Liver (tissue), 9 donors: ENCODE results near the gene SNIP1. TPM values are rescaled to one million over a fixed set of nuclear protein-coding genes. Genes with fewer than 3 reads are reported as not detected.

Experiments used
- DNase-seq: peaks from one replicate; pipeline ENCODE4 v3.0.0-alpha.2; 2017; ENCODE audit warnings: low spot score
- H3K27ac ChIP-seq, 2 donors: one replicate each; pipeline ENCODE4 v1.7.0; 2013; ENCODE audit warnings: inconsistent platforms in 2 of 2, low read length in 2 of 2, control low read depth in 1 of 2, low read depth in 1 of 2, mild to moderate bottlenecking in 1 of 2
- H3K27me3 ChIP-seq, 4 donors: one replicate each; pipeline versions ENCODE4 v1.6.1 to v1.7.0; 2013; ENCODE audit warnings: low read length in 3 of 4, inconsistent platforms in 1 of 4, mild to moderate bottlenecking in 1 of 4, moderate library complexity in 1 of 4; ENCODE audit not compliant: control insufficient read depth in 4 of 4, insufficient read depth in 4 of 4
- H3K36me3 ChIP-seq, 4 donors: one replicate each; pipeline versions ENCODE4 v1.6.1 to v1.7.0; 2013; ENCODE audit warnings: low read length in 3 of 4, mild to moderate bottlenecking in 3 of 4, low read depth in 1 of 4, moderate library complexity in 1 of 4; ENCODE audit not compliant: control insufficient read depth in 4 of 4, insufficient read depth in 3 of 4
- H3K4me1 ChIP-seq, 4 donors: one replicate each; pipeline versions ENCODE4 v1.6.1 to v1.7.0; 2013; ENCODE audit warnings: low read length in 3 of 4, mild to moderate bottlenecking in 3 of 4, moderate library complexity in 1 of 4; ENCODE audit not compliant: control insufficient read depth in 4 of 4, insufficient read depth in 4 of 4
- H3K4me3 ChIP-seq, 3 donors: one replicate each; pipeline versions ENCODE4 v1.6.1 to v1.7.0; 2013; ENCODE audit warnings: low read length in 3 of 3, control low read depth in 1 of 3, low read depth in 1 of 3, mild to moderate bottlenecking in 1 of 3
- H3K9ac ChIP-seq, 2 donors: one replicate each; pipeline ENCODE4 v1.7.0; 2013; ENCODE audit warnings: low read length in 2 of 2, mild to moderate bottlenecking in 2 of 2, moderate library complexity in 2 of 2, control low read depth in 1 of 2, low read depth in 1 of 2
- H3K9me3 ChIP-seq, 4 donors: one replicate each; pipeline versions ENCODE4 v1.6.1 to v1.7.0; 2013; ENCODE audit warnings: low read length in 3 of 4; ENCODE audit not compliant: control insufficient read depth in 4 of 4
- EGR1 ChIP-seq, 2 donors: IDR thresholded peaks; 2 replicates each; pipeline ENCODE4 v1.6.1; 2016 to 2018; ENCODE audit warnings: antibody characterized with exemption in 2 of 2, low read depth in 2 of 2
- FOXA1 ChIP-seq: IDR thresholded peaks from 2 replicates; pipeline ENCODE4 v1.6.1; 2016; ENCODE audit warnings: antibody characterized with exemption
- FOXA2 ChIP-seq: IDR thresholded peaks from 2 replicates; pipeline ENCODE4 v1.6.1; 2016; ENCODE audit warnings: antibody characterized with exemption
- GABPA ChIP-seq, 2 donors: IDR thresholded peaks in 1 of 2; conservative IDR thresholded peaks in 1 of 2; 2 replicates each; pipeline ENCODE4 v1.6.1; 2016; ENCODE audit warnings: antibody characterized with exemption in 2 of 2, mild to moderate bottlenecking in 1 of 2, moderate library complexity in 1 of 2
- HNF4A ChIP-seq, 2 donors: conservative IDR thresholded peaks; 2 replicates each; pipeline ENCODE4 v1.6.1; 2016; ENCODE audit warnings: antibody characterized with exemption in 2 of 2, mild to moderate bottlenecking in 2 of 2
- HNF4G ChIP-seq: IDR thresholded peaks from 2 replicates; pipeline ENCODE4 v1.6.1; 2016; ENCODE audit warnings: antibody characterized with exemption
- JUND ChIP-seq, 2 donors: IDR thresholded peaks; 2 replicates each; pipeline ENCODE4 v1.6.1; 2016; ENCODE audit warnings: antibody characterized with exemption in 2 of 2
- NR2F2 ChIP-seq: IDR thresholded peaks from 2 replicates; pipeline ENCODE4 v1.6.1; 2016; ENCODE audit warnings: antibody characterized with exemption
- RAD21 ChIP-seq, 2 donors: IDR thresholded peaks; 2 replicates each; pipeline ENCODE4 v1.6.1; 2016; ENCODE audit warnings: antibody characterized with exemption in 2 of 2, mild to moderate bottlenecking in 2 of 2
- RXRA ChIP-seq, 2 donors: IDR thresholded peaks; 2 replicates each; pipeline ENCODE4 v1.6.1; 2017 to 2018; ENCODE audit warnings: antibody characterized with exemption in 2 of 2, mild to moderate bottlenecking in 1 of 2
- SP1 ChIP-seq: IDR thresholded peaks from 2 replicates; pipeline ENCODE4 v1.6.1; 2018; ENCODE audit warnings: antibody characterized with exemption, mild to moderate bottlenecking
- TAF1 ChIP-seq: conservative IDR thresholded peaks from 2 replicates; pipeline ENCODE4 v1.6.1; 2016; ENCODE audit warnings: antibody characterized with exemption, mild to moderate bottlenecking
- WGBS: extraction: QIAGEN DNeasy Blood & Tissue Kit; methylation state at CpG from one replicate; pipeline ENCODE4 v1.1.7; 2013; 5-methylcytosine and 5-hydroxymethylcytosine counted together
- polyA plus RNA-seq, 2 donors: library from polyadenylated mRNA; stranded (reverse) in 1 of 2; unstranded in 1 of 2; fragments of 200-250 nt in 1 of 2; fragments of >200 nt in 1 of 2; fragmentation: Nextera tagmentation in 1 of 2; extraction: Ambion mirVana in 1 of 2; gene quantifications; one replicate each; pipeline versions ENCODE4 v1.2.1 to v1.2.3, GENCODE V29; 2013 to 2015
- total RNA-seq, 2 donors: library from RNA; depleted of rRNA; stranded (reverse); fragments of >200 nt; gene quantifications; one replicate each; pipeline ENCODE4 v1.2.3, GENCODE V29; 2014
- TF ChIP-seq, protein P1 (sequence below): IDR thresholded peaks from 2 replicates; pipeline ENCODE4 v1.6.1; 2016; ENCODE audit warnings: antibody characterized with exemption, mild to moderate bottlenecking
- TF ChIP-seq, protein P2 (sequence below): fragments of 150-350 bp; IDR thresholded peaks from 2 replicates; pipeline ENCODE4 v1.5.1; 2017; ENCODE audit warnings: improper control_type of control experiment, low read depth, low read length; ENCODE audit not compliant: missing input control
- TF ChIP-seq, protein P3 (sequence below): IDR thresholded peaks from 2 replicates; pipeline ENCODE4 v1.6.1; 2016; ENCODE audit warnings: antibody characterized with exemption
- TF ChIP-seq, protein P4 (sequence below): IDR thresholded peaks from 2 replicates; pipeline ENCODE4 v1.6.1; 2016; ENCODE audit warnings: antibody characterized with exemption
- TF ChIP-seq, protein P5 (sequence below): IDR thresholded peaks from 2 replicates; pipeline ENCODE4 v1.6.1; 2016; ENCODE audit warnings: antibody characterized with exemption
- donor health status: healthy.
- donor health status: healthy.
- donor health status: healthy.
- donor health status: healthy.
- donor health status: healthy.

Gene SNIP1
- total and polyA plus RNA-seq, 4 donors = 1.8 to 9.7 (median 5.3) TPM

DNA sequence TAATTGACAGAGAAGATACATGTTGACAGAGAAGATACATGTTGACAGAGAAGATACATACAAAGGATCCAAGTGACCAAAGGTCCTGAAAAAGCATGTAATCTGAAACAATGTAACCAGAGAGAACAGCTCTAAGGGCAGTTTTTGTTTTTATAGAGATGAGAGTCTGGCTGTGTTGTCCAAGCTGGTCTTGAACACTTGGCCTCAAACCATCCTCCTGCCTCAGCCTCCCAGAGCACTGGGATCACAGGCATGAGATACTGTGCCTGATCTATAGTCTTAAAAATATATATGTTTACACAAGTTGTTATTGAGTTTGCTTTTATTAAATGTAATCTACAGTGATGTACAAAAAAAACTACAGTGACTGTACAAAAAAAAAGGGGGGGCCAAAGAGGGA is 52.0 kb downstream of the SNIP1 start (continued):
- TF ChIP-seq, protein P1, sequence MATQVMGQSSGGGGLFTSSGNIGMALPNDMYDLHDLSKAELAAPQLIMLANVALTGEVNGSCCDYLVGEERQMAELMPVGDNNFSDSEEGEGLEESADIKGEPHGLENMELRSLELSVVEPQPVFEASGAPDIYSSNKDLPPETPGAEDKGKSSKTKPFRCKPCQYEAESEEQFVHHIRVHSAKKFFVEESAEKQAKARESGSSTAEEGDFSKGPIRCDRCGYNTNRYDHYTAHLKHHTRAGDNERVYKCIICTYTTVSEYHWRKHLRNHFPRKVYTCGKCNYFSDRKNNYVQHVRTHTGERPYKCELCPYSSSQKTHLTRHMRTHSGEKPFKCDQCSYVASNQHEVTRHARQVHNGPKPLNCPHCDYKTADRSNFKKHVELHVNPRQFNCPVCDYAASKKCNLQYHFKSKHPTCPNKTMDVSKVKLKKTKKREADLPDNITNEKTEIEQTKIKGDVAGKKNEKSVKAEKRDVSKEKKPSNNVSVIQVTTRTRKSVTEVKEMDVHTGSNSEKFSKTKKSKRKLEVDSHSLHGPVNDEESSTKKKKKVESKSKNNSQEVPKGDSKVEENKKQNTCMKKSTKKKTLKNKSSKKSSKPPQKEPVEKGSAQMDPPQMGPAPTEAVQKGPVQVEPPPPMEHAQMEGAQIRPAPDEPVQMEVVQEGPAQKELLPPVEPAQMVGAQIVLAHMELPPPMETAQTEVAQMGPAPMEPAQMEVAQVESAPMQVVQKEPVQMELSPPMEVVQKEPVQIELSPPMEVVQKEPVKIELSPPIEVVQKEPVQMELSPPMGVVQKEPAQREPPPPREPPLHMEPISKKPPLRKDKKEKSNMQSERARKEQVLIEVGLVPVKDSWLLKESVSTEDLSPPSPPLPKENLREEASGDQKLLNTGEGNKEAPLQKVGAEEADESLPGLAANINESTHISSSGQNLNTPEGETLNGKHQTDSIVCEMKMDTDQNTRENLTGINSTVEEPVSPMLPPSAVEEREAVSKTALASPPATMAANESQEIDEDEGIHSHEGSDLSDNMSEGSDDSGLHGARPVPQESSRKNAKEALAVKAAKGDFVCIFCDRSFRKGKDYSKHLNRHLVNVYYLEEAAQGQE = no peak

DNA sequence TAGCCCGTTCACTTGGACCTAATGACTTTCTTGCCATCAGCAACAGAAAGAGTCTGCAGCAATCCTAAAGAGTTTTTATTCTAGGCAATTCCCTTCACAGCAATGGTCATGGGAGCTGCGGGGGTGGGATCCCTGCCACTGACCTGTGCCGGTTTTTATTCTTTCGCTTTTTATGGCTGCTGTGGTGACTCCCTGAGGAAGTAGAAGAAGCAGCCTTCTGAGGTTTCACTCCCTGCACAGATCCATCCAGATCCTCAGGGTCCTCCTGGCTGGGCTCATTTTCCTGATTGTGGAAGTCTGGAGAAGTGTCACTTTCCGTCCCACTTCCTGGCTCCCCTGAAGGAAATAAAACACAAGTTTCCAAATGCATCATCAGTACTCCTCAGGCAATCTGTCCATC is 52.4 kb downstream of the SNIP1 start:
- TF ChIP-seq RXRA (IDR thresholded peaks at IDR 0.05) (no peak), JUND (IDR thresholded peaks at IDR 0.05) (no peak), FOXA1 (no peak), EGR1 (IDR thresholded peaks at IDR 0.05; ENCODE audit: low read depth in 2 of 2) (no peak), SP1 (no peak), NR2F2 (no peak), RAD21 (IDR thresholded peaks at IDR 0.05) (no peak), HNF4G (no peak), FOXA2 (no peak), GABPA (IDR thresholded peaks at IDR 0.05 in 1 of 2, conservative IDR thresholded peaks at IDR 0.05 in 1 of 2) (no peak), HNF4A (conservative IDR thresholded peaks at IDR 0.05) (no peak), TAF1 (no peak)
- TF ChIP-seq, protein P2, sequence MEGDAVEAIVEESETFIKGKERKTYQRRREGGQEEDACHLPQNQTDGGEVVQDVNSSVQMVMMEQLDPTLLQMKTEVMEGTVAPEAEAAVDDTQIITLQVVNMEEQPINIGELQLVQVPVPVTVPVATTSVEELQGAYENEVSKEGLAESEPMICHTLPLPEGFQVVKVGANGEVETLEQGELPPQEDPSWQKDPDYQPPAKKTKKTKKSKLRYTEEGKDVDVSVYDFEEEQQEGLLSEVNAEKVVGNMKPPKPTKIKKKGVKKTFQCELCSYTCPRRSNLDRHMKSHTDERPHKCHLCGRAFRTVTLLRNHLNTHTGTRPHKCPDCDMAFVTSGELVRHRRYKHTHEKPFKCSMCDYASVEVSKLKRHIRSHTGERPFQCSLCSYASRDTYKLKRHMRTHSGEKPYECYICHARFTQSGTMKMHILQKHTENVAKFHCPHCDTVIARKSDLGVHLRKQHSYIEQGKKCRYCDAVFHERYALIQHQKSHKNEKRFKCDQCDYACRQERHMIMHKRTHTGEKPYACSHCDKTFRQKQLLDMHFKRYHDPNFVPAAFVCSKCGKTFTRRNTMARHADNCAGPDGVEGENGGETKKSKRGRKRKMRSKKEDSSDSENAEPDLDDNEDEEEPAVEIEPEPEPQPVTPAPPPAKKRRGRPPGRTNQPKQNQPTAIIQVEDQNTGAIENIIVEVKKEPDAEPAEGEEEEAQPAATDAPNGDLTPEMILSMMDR = no peak
- TF ChIP-seq, protein P1 = no peak
- TF ChIP-seq, protein P3, sequence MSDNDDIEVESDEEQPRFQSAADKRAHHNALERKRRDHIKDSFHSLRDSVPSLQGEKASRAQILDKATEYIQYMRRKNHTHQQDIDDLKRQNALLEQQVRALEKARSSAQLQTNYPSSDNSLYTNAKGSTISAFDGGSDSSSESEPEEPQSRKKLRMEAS = no peak
- TF ChIP-seq, protein P4, sequence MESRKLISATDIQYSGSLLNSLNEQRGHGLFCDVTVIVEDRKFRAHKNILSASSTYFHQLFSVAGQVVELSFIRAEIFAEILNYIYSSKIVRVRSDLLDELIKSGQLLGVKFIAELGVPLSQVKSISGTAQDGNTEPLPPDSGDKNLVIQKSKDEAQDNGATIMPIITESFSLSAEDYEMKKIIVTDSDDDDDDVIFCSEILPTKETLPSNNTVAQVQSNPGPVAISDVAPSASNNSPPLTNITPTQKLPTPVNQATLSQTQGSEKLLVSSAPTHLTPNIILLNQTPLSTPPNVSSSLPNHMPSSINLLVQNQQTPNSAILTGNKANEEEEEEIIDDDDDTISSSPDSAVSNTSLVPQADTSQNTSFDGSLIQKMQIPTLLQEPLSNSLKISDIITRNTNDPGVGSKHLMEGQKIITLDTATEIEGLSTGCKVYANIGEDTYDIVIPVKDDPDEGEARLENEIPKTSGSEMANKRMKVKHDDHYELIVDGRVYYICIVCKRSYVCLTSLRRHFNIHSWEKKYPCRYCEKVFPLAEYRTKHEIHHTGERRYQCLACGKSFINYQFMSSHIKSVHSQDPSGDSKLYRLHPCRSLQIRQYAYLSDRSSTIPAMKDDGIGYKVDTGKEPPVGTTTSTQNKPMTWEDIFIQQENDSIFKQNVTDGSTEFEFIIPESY = no peak
- TF ChIP-seq, protein P5, sequence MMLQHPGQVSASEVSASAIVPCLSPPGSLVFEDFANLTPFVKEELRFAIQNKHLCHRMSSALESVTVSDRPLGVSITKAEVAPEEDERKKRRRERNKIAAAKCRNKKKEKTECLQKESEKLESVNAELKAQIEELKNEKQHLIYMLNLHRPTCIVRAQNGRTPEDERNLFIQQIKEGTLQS = no peak
- peaks cover 4 to 25% (median 16%) of the 10 kb centered on the region in 4 donors for H3K36me3 ChIP-seq
- WGBS = 95% methylated on average over 5 of the region's 5 CpGs

More for the DNA sequence above, 52.4 kb downstream of the SNIP1 start:
- no peak for DNase-seq
- Histone ChIP-seq H3K4me1 (peaks cover 1 to 7% (median 6%) of the 10 kb centered on the region in 4 donors), H3K4me3 (no peak overlapping the region), H3K27me3 (no peaks in the 10 kb centered on the region), H3K9ac (no peak overlapping the region), H3K27ac (no peak overlapping the region), H3K9me3 (no peaks in the 10 kb centered on the region)
